ENCODE measurements around the gene CLASP2. TPM values are rescaled to one million over a fixed set of nuclear protein-coding genes. Genes with fewer than 3 reads are reported as not detected.

CLASP2 gene
- total RNA-seq, 4 donors from 2014 or later, result 64.2 to 115 (median 92.1) TPM

- H3K27ac ChIP-seq, result no peak overlapping the region
- peaks cover 0 to 10% of the 10 kb centered on the region in 2 donors for H3K36me3 ChIP-seq
- WGBS, 2 donors, result 82 to 83% methylated on average over 3 of the region's 3 CpGs
- intact Hi-C loops (cut with DNase I), result no loop called here
- no peaks in the 10 kb centered on the region for H3K27me3 ChIP-seq
- no peak overlapping the region for H3K4me3 ChIP-seq (replicated peaks in 1 of 3)
- no peaks in the 10 kb centered on the region for H3K9me3 ChIP-seq
- TF ChIP-seq POLR2A (IDR thresholded peaks at IDR 0.05) (no peak), CTCF (IDR thresholded peaks at IDR 0.05) (no peak)
- no peaks in the 10 kb centered on the region for H3K4me1 ChIP-seq
- no peak for DNase-seq
Observed at GRCh38 chr3:33586402-33586801, 131.7 kb downstream of the CLASP2 start.

GRCh38 chr3:33582234-33582633, 135.8 kb downstream of the CLASP2 start:
- no peaks in the 10 kb centered on the region for H3K36me3 ChIP-seq
- intact Hi-C loops (cut with DNase I), result no loop called here
- H3K27ac ChIP-seq, result no peak overlapping the region
- TF ChIP-seq POLR2A (IDR thresholded peaks at IDR 0.05) (no peak), CTCF (IDR thresholded peaks at IDR 0.05) (no peak)
- H3K4me1 ChIP-seq, result no peaks in the 10 kb centered on the region
- no peaks in the 10 kb centered on the region for H3K9me3 ChIP-seq
- no peak for DNase-seq
- H3K27me3 ChIP-seq, result no peaks in the 10 kb centered on the region
- WGBS, 2 donors, result 87 to 89% methylated on average over 3 of the region's 3 CpGs
- no peak overlapping the region for H3K4me3 ChIP-seq (replicated peaks in 1 of 3)

GRCh38 chr3:33581666-33582065, 136.4 kb downstream of the CLASP2 start:
- TF ChIP-seq CTCF (IDR thresholded peaks at IDR 0.05) (no peak), POLR2A (IDR thresholded peaks at IDR 0.05) (no peak)
- intact Hi-C loops (cut with DNase I), result no loop called here
- Histone ChIP-seq H3K27ac (no peak overlapping the region), H3K4me3 (replicated peaks in 1 of 3) (no peak overlapping the region), H3K9me3 (no peaks in the 10 kb centered on the region), H3K27me3 (no peaks in the 10 kb centered on the region), H3K4me1 (no peaks in the 10 kb centered on the region), H3K36me3 (no peaks in the 10 kb centered on the region)
- no peak for DNase-seq
- 84 to 87% methylated on average over 10 of the region's 10 CpGs for WGBS, 2 donors

GRCh38 chr3:33579840-33580239, 138.2 kb downstream of the CLASP2 start:
- WGBS, 2 donors, result 97 to 99% methylated on average over 2 of the region's 2 CpGs
- DNase-seq, result no peak
- Histone ChIP-seq H3K4me1 (no peaks in the 10 kb centered on the region), H3K27ac (no peak overlapping the region), H3K36me3 (no peaks in the 10 kb centered on the region), H3K9me3 (no peaks in the 10 kb centered on the region), H3K4me3 (replicated peaks in 1 of 3) (no peak overlapping the region), H3K27me3 (no peaks in the 10 kb centered on the region)
- intact Hi-C loops (cut with DNase I), result no loop called here
- TF ChIP-seq POLR2A (IDR thresholded peaks at IDR 0.05) (no peak), CTCF (IDR thresholded peaks at IDR 0.05) (no peak)

GRCh38 chr3:33579178-33579510, 138.9 kb downstream of the CLASP2 start:
- no peak for DNase-seq
- H3K9me3 ChIP-seq, result no peaks in the 10 kb centered on the region
- H3K4me1 ChIP-seq, result no peaks in the 10 kb centered on the region
- no peak overlapping the region for H3K27ac ChIP-seq
- H3K27me3 ChIP-seq, result no peaks in the 10 kb centered on the region
- H3K36me3 ChIP-seq, result no peaks in the 10 kb centered on the region
- TF ChIP-seq CTCF (IDR thresholded peaks at IDR 0.05), result no peak
- no peak for TF ChIP-seq POLR2A (IDR thresholded peaks at IDR 0.05)
- intact Hi-C loops (cut with DNase I), result no loop called here
- H3K4me3 ChIP-seq (replicated peaks in 1 of 3), result no peak overlapping the region
- whole genome bisulfite sequencing, 2 donors, result 98% methylated on average over 1 of the region's 1 CpG

Measured in thyroid gland (tissue), 4 donors.